HG03095 (cell line): Measurements from ENCODE around the gene DPYSL5.

Experiments used
- ATAC-seq: cut with Tn5 transposase; IDR thresholded peaks from one replicate; pipeline ENCODE4 v1.9.1; 2021; ENCODE audit warnings: moderate library complexity; ENCODE audit not compliant: unreplicated experiment

DPYSL5 gene

GRCh38 chr2:26982102-26982742, 134.3 kb downstream of the DPYSL5 start:
- ATAC-seq, result no peak

GRCh38 chr2:26983746-26984145, 135.8 kb downstream of the DPYSL5 start:
- ATAC-seq, result no peak

GRCh38 chr2:26985807-26986206, 137.9 kb downstream of the DPYSL5 start:
- no peak for ATAC-seq

- ATAC-seq, result no peak
Measured at GRCh38 chr2:26986576-26986975, 138.6 kb downstream of the DPYSL5 start.

GRCh38 chr2:26988058-26988860, 140.3 kb downstream of the DPYSL5 start:
- no peak for ATAC-seq

GRCh38 chr2:26989156-26989555, 141.2 kb downstream of the DPYSL5 start:
- no peak for ATAC-seq

GRCh38 chr2:26991717-26992116, 143.8 kb downstream of the DPYSL5 start:
- no peak for ATAC-seq

GRCh38 chr2:26993768-26994167, 145.8 kb downstream of the DPYSL5 start:
- no peak for ATAC-seq

- no peak for ATAC-seq
Measured at GRCh38 chr2:26994983-26995382, 147.1 kb downstream of the DPYSL5 start.

- ATAC-seq, result no peak
Measured at GRCh38 chr2:26997394-26997793, 149.5 kb downstream of the DPYSL5 start.

- no peak for ATAC-seq
Measured at GRCh38 chr2:26998323-26998722, 150.4 kb downstream of the DPYSL5 start.
